Measurements from ENCODE around the gene CHRNG.
A peak's percentile ranks its signal among the peaks of the same experiment; 100 is the strongest.

CHRNG gene

GRCh38 chr2:232522623-232523401 lies 16.7 kb upstream of the CHRNG start:
- in situ Hi-C loops (cut with MboI; ENCODE audit: low pct_unique_long_range_greater_than_20kb, low sequenced_read_pairs, unreplicated experiment) = no loop called here
- TF ChIP-seq CTCF (IDR thresholded peaks at IDR 0.05; ENCODE audit: extremely low read depth, insufficient read depth, missing control alignments) = no peak
- peak; percentile 53 for DNase-seq (ENCODE audit: low spot score)

- TF ChIP-seq CTCF (IDR thresholded peaks at IDR 0.05; ENCODE audit: extremely low read depth, insufficient read depth, missing control alignments) = no peak
- in situ Hi-C loops (cut with MboI; ENCODE audit: low pct_unique_long_range_greater_than_20kb, low sequenced_read_pairs, unreplicated experiment) = no loop called here
- DNase-seq (ENCODE audit: low spot score) = no peak
These were observed 16.1 kb upstream of the CHRNG start for GRCh38 chr2:232523402-232523681.

- in situ Hi-C loops (cut with MboI; ENCODE audit: low pct_unique_long_range_greater_than_20kb, low sequenced_read_pairs, unreplicated experiment) = no loop called here
- TF ChIP-seq CTCF (IDR thresholded peaks at IDR 0.05; ENCODE audit: extremely low read depth, insufficient read depth, missing control alignments) = peak; percentile 15
- DNase-seq (ENCODE audit: low spot score) = peak; percentile 67
These were observed 15.6 kb upstream of the CHRNG start for GRCh38 chr2:232523682-232524597.

- no peak for DNase-seq (ENCODE audit: low spot score)
- no peak for TF ChIP-seq CTCF (IDR thresholded peaks at IDR 0.05; ENCODE audit: extremely low read depth, insufficient read depth, missing control alignments)
- in situ Hi-C loops (cut with MboI; ENCODE audit: low pct_unique_long_range_greater_than_20kb, low sequenced_read_pairs, unreplicated experiment) = no loop called here
These were observed 14.7 kb upstream of the CHRNG start for GRCh38 chr2:232524771-232525170.

- in situ Hi-C loops (cut with MboI; ENCODE audit: low pct_unique_long_range_greater_than_20kb, low sequenced_read_pairs, unreplicated experiment) = no loop called here
- DNase-seq (ENCODE audit: low spot score) = no peak
- TF ChIP-seq CTCF (IDR thresholded peaks at IDR 0.05; ENCODE audit: extremely low read depth, insufficient read depth, missing control alignments) = no peak
These were observed 14.3 kb upstream of the CHRNG start for GRCh38 chr2:232525199-232525598.

- in situ Hi-C loops (cut with MboI; ENCODE audit: low pct_unique_long_range_greater_than_20kb, low sequenced_read_pairs, unreplicated experiment) = no loop called here
- TF ChIP-seq CTCF (IDR thresholded peaks at IDR 0.05; ENCODE audit: extremely low read depth, insufficient read depth, missing control alignments) = no peak
- DNase-seq (ENCODE audit: low spot score) = no peak
These were observed 13.6 kb upstream of the CHRNG start, which contains the start of gene CHRND for GRCh38 chr2:232525791-232526371. Gene CHRND (plus strand): TSS chr2:232526160. CDS start chr2:232526216, 56 bp downstream.

Measured in GM13977 (cell line).